PC-9 (cell line): ENCODE measurements around the gene PCDH9. TPM values are rescaled to one million over a fixed set of nuclear protein-coding genes. Genes with fewer than 3 reads are reported as not detected.

ENCODE experiments used
- BruUV-seq: library from RNA; stranded (reverse); fragments of 400-500 nt; replicated peaks from 2 replicates; lab custom pipeline; 2021; lab: Mats Ljungman, UMichigan
- CTCF ChIA-PET: fragments of 300-600 bp; sonication (Branson Sonifier 250); formaldehyde crosslinking; loops from one replicate; lab custom pipeline; 2022; ENCODE audit warnings: antibody characterized with exemption; lab: Charles Lee
- POLR2A ChIA-PET: fragments of 300-600 bp; sonication (Branson Sonifier 250); formaldehyde crosslinking; loops from one replicate; lab custom pipeline; 2022; ENCODE audit warnings: antibody characterized with exemption; ENCODE audit not compliant: unreplicated experiment; lab: Charles Lee
- DNase-seq, 2 experiments: peaks; one replicate each; pipeline versions ENCODE4 v3.0.0 to v3.0.0-alpha.2; 2015 to 2022; ENCODE audit warnings: mixed read lengths in 1 of 2
- H2AFZ ChIP-seq: fragments of 200-600 bp; sonication (generic); 2 replicates; pipeline ENCODE4 v1.8.1; 2017; ENCODE audit warnings: antibody characterized with exemption
- H3F3A ChIP-seq: fragments of 200-600 bp; sonication (generic); 2 replicates; pipeline ENCODE4 v1.8.1; 2017; ENCODE audit warnings: antibody characterized with exemption, mild to moderate bottlenecking, low read depth; ENCODE audit not compliant: insufficient read depth
- H3K27ac ChIP-seq: fragments of 200-600 bp; sonication (generic); 2 replicates; pipeline ENCODE4 v1.6.1; 2016; ENCODE audit warnings: mixed run types
- H3K27me3 ChIP-seq: fragments of 200-600 bp; sonication (generic); 2 replicates; pipeline ENCODE4 v1.6.1; 2016; ENCODE audit warnings: low read depth, mixed run types; ENCODE audit not compliant: insufficient read depth
- H3K36me3 ChIP-seq: fragments of 200-600 bp; sonication (generic); 2 replicates; pipeline ENCODE4 v1.6.1; 2016; ENCODE audit warnings: low read depth, mixed run types
- H3K4me1 ChIP-seq: fragments of 200-600 bp; sonication (generic); replicated peaks from 2 replicates; pipeline ENCODE4 v1.6.1; 2016; ENCODE audit warnings: mixed run types; ENCODE audit not compliant: insufficient read depth
- H3K4me2 ChIP-seq: fragments of 200-600 bp; sonication (generic); 2 replicates; pipeline ENCODE4 v1.6.1; 2017; ENCODE audit warnings: mixed run types
- H3K4me3 ChIP-seq: fragments of 200-600 bp; sonication (generic); 2 replicates; pipeline ENCODE4 v1.6.1; 2016; ENCODE audit warnings: mixed run types
- H3K79me2 ChIP-seq: fragments of 200-600 bp; sonication (generic); 2 replicates; pipeline ENCODE4 v1.6.1; 2017; ENCODE audit warnings: low read depth, mixed run types
- H3K9me2 ChIP-seq: fragments of 200-600 bp; sonication (generic); 2 replicates; pipeline ENCODE4 v1.8.1; 2017; ENCODE audit warnings: mild to moderate bottlenecking; ENCODE audit not compliant: insufficient read depth
- H3K9me3 ChIP-seq: fragments of 200-600 bp; sonication (generic); 2 replicates; pipeline ENCODE4 v1.8.1; 2016; ENCODE audit warnings: low read depth; ENCODE audit not compliant: insufficient read depth
- H4K20me1 ChIP-seq: fragments of 200-600 bp; sonication (generic); 2 replicates; pipeline ENCODE4 v1.8.1; 2017; ENCODE audit not compliant: insufficient read depth
- CTCF ChIP-seq: fragments of 200-600 bp; sonication (generic); conservative IDR thresholded peaks from 2 replicates; pipeline ENCODE4 v1.6.1; 2017; ENCODE audit warnings: mixed run types, antibody characterized with exemption, mild to moderate bottlenecking, moderate library complexity
- EZH2 ChIP-seq: fragments of 200-600 bp; sonication (generic); IDR thresholded peaks from 2 replicates; pipeline ENCODE4 v1.8.0; 2017; ENCODE audit warnings: antibody characterized with exemption, low read depth
- intact Hi-C: fragments of 100-400 bp; cut with micrococcal nuclease; formaldehyde crosslinking; loops from one replicate; pipeline ENCODE4 v1.10.0; 2022; ENCODE audit not compliant: unreplicated experiment
- total RNA-seq: library from RNA; stranded (reverse); gene quantifications from 2 replicates; pipeline ENCODE4 v1.2.3, GENCODE V29; 2021

The PCDH9 gene
- total RNA-seq, 1 experiment from 2014 or later = 0.37 TPM

GRCh38 chr13:67008075-67008668 lies 222.0 kb downstream of the PCDH9 start:
- Histone ChIP-seq H3K27ac (no peak overlapping the region), H4K20me1 (no peaks in the 10 kb centered on the region), H3K36me3 (no peaks in the 10 kb centered on the region), H3K9me3 (no peaks in the 10 kb centered on the region; the same call in 1 of the 2 replicates), H3K4me1 (no peaks in the 10 kb centered on the region), H3K79me2 (no peaks in the 10 kb centered on the region), H3K4me3 (no peak overlapping the region), H3F3A (no peaks in the 10 kb centered on the region), H3K27me3 (no peaks in the 10 kb centered on the region), H2AFZ (no peak overlapping the region), H3K9me2 (no peaks in the 10 kb centered on the region), H3K4me2 (no peak overlapping the region)
- ChIA-PET CTCF (no interaction called here), POLR2A (no interaction called here)
- TF ChIP-seq CTCF = no peak
- no peak for TF ChIP-seq EZH2
- intact Hi-C loops = no loop called here
- no peak for DNase-seq
- BruUV-seq = no TSS peak

GRCh38 chr13:67004511-67004910 lies 225.6 kb downstream of the PCDH9 start:
- intact Hi-C loops = no loop called here
- Histone ChIP-seq H4K20me1 (no peaks in the 10 kb centered on the region), H3F3A (no peaks in the 10 kb centered on the region), H3K79me2 (no peaks in the 10 kb centered on the region), H3K27me3 (no peaks in the 10 kb centered on the region), H3K4me1 (no peaks in the 10 kb centered on the region), H2AFZ (no peak overlapping the region), H3K36me3 (no peaks in the 10 kb centered on the region), H3K4me2 (no peak overlapping the region), H3K4me3 (no peak overlapping the region), H3K9me2 (no peaks in the 10 kb centered on the region), H3K9me3 (no peaks in the 10 kb centered on the region; the same call in 1 of the 2 replicates), H3K27ac (no peak overlapping the region)
- DNase-seq = no peak
- TF ChIP-seq CTCF (no peak), EZH2 (no peak)
- ChIA-PET CTCF (no interaction called here), POLR2A (interaction anchor here (0.5 kb wide), 1 partner anchor 387 kb away, joined by 4 read pairs; no protein-coding TSS in a partner anchor)
- no TSS peak for BruUV-seq

- H3K27me3 ChIP-seq = no peaks in the 10 kb centered on the region
- no peaks in the 10 kb centered on the region for H3F3A ChIP-seq
- no peak overlapping the region for H3K4me2 ChIP-seq
- ChIA-PET CTCF (no interaction called here), POLR2A (no interaction called here)
- BruUV-seq = no TSS peak
- no peaks in the 10 kb centered on the region for H3K79me2 ChIP-seq
- H3K9me2 ChIP-seq = no peaks in the 10 kb centered on the region
- H4K20me1 ChIP-seq = no peaks in the 10 kb centered on the region
- no peaks in the 10 kb centered on the region for H3K4me1 ChIP-seq
- no peak for DNase-seq
- no peaks in the 10 kb centered on the region; the same call in 1 of the 2 replicates for H3K9me3 ChIP-seq
- TF ChIP-seq CTCF (no peak), EZH2 (no peak)
- intact Hi-C loops = no loop called here
- H3K27ac ChIP-seq = no peak overlapping the region
- no peaks in the 10 kb centered on the region for H3K36me3 ChIP-seq
- no peak overlapping the region for H2AFZ ChIP-seq
- no peak overlapping the region for H3K4me3 ChIP-seq
Measured at GRCh38 chr13:67003743-67004142, 226.4 kb downstream of the PCDH9 start.
